T-helper 2 cell treated with Interferon-gamma antibody and Interleukin-4, amounts not matched to agents 100 ng/mL and 5 ng/mL, for 36 hours (primary cell): ENCODE data around the gene LMX1A. TPM values are rescaled to one million over a fixed set of nuclear protein-coding genes. Genes with fewer than 3 reads are reported as not detected.

Experiments
- intact Hi-C: fragments of 100-400 bp; cut with micrococcal nuclease; formaldehyde crosslinking; loops from one replicate; pipeline ENCODE4 v1.15.1; 2023
- total RNA-seq: library from RNA; stranded (reverse); gene quantifications from 2 replicates; pipeline ENCODE4 v1.2.3, GENCODE V29; 2022

The LMX1A gene
- total RNA-seq, 1 donor from 2014 or later: not detected

- intact Hi-C loops: no loop called here
Measured at GRCh38 chr1:165369255-165369848, 12.8 kb upstream of the LMX1A start.

GRCh38 chr1:165367375-165367993 is 11.0 kb upstream of the LMX1A start:
- intact Hi-C loops: loop anchor here (1.0 kb wide), 1 partner anchor 226 kb away; no protein-coding TSS in a partner anchor

GRCh38 chr1:165365341-165365740 is 8.8 kb upstream of the LMX1A start:
- intact Hi-C loops: no loop called here

GRCh38 chr1:165364568-165365133 is 8.1 kb upstream of the LMX1A start:
- intact Hi-C loops: no loop called here

GRCh38 chr1:165356876-165357275 is 361 bp upstream of the LMX1A start:
- intact Hi-C loops: loop anchor here (10.0 kb wide), 1 partner anchor 88 kb away; the partner anchor contains the start of gene RXRG

GRCh38 chr1:165355139-165355976 is 1.2 kb downstream of the LMX1A start:
- intact Hi-C loops: loop anchor here (10.0 kb wide), 1 partner anchor 89 kb away; the partner anchor contains the start of gene RXRG

GRCh38 chr1:165354739-165355138 is 1.8 kb downstream of the LMX1A start:
- intact Hi-C loops: loop anchor here (10.0 kb wide), 1 partner anchor 90 kb away; the partner anchor contains the start of gene RXRG

- intact Hi-C loops: loop anchor here (10.0 kb wide), 1 partner anchor 91 kb away; the partner anchor contains the start of gene RXRG
Measured at GRCh38 chr1:165353731-165354671, 2.5 kb downstream of the LMX1A start.

GRCh38 chr1:165352442-165353293 is 3.8 kb downstream of the LMX1A start:
- intact Hi-C loops: loop anchor here (10.0 kb wide), 1 partner anchor 92 kb away; the partner anchor contains the start of gene RXRG

- intact Hi-C loops: loop anchor here (10.0 kb wide), 1 partner anchor 93 kb away; the partner anchor contains the start of gene RXRG
Measured at GRCh38 chr1:165351863-165352441, 4.6 kb downstream of the LMX1A start.

- intact Hi-C loops: loop anchor here (10.0 kb wide), 1 partner anchor 94 kb away; the partner anchor contains the start of gene RXRG
Measured at GRCh38 chr1:165350840-165351239, 5.7 kb downstream of the LMX1A start.

GRCh38 chr1:165345502-165345901 is 11.0 kb downstream of the LMX1A start:
- intact Hi-C loops: no loop called here

- intact Hi-C loops: no loop called here
Measured at GRCh38 chr1:165344736-165345135, 11.8 kb downstream of the LMX1A start.

- intact Hi-C loops: no loop called here
Measured at GRCh38 chr1:165344198-165344597, 12.3 kb downstream of the LMX1A start.

- intact Hi-C loops: no loop called here
Measured at GRCh38 chr1:165342587-165342986, 13.9 kb downstream of the LMX1A start.

- intact Hi-C loops: no loop called here
Measured at GRCh38 chr1:165342168-165342567, 14.3 kb downstream of the LMX1A start.

GRCh38 chr1:165339164-165339563 is 17.4 kb downstream of the LMX1A start:
- intact Hi-C loops: no loop called here

- intact Hi-C loops: no loop called here
Measured at GRCh38 chr1:165330483-165330882, 26.0 kb downstream of the LMX1A start.

GRCh38 chr1:165329104-165329503 is 27.4 kb downstream of the LMX1A start:
- intact Hi-C loops: no loop called here
